Left lung (tissue), 10 donors: ENCODE measurements around the gene SVBP. TPM values are rescaled to one million over a fixed set of nuclear protein-coding genes. Genes with fewer than 3 reads are reported as not detected.

Experiments
- ATAC-seq: fragments of 200-7000 bp; cut with Tn5 transposase; one replicate; pipeline ENCODE4 v1.9.1; 2020; ENCODE audit warnings: moderate library complexity
- DNase-seq, 4 donors: peaks; one replicate each; pipeline ENCODE4 v3.0.0-alpha.2; 2013 to 2020
- H3K27ac ChIP-seq, 2 donors: fragments of 200-600 bp; sonication (generic) in 1 of 2; one replicate each; pipeline versions ENCODE4 v1.5.0 to v1.8.0; 2020 to 2021
- H3K27me3 ChIP-seq, 2 donors: fragments of 200-600 bp; sonication (generic) in 1 of 2; one replicate each; pipeline versions ENCODE4 v1.5.0 to v1.8.0; 2020 to 2021
- H3K36me3 ChIP-seq, 2 donors: fragments of 200-600 bp; sonication (generic) in 1 of 2; one replicate each; pipeline versions ENCODE4 v1.5.0 to v1.8.0; 2020 to 2021
- H3K4me1 ChIP-seq, 2 donors: fragments of 200-600 bp; one replicate each; pipeline ENCODE4 v1.8.0; 2021
- H3K4me3 ChIP-seq, 2 donors: fragments of 200-600 bp; sonication (generic) in 1 of 2; one replicate each; pipeline versions ENCODE4 v1.5.0 to v1.8.0; 2020 to 2021; ENCODE audit warnings: mild to moderate bottlenecking in 1 of 2
- H3K9me3 ChIP-seq, 2 donors: fragments of 200-600 bp; sonication (generic) in 1 of 2; one replicate each; pipeline versions ENCODE4 v1.5.0 to v1.8.0; 2020 to 2021
- CTCF ChIP-seq, 2 donors: fragments of 200-600 bp; sonication (generic) in 1 of 2; IDR thresholded peaks; one replicate each; pipeline versions ENCODE4 v1.5.0 to v1.8.0; 2021; ENCODE audit warnings: antibody characterized with exemption in 2 of 2
- intact Hi-C, 2 donors: fragments of 100-400 bp; cut with DNase I; formaldehyde crosslinking; loops; one replicate each; pipeline versions ENCODE4 v1.11.2 to v1.14.2; 2022
- polyA plus RNA-seq, 6 donors: library from polyadenylated mRNA; unstranded; fragments of 120-200 nt; gene quantifications; one replicate each; pipeline ENCODE4 v1.2.1, GENCODE V29; 2013; ENCODE audit not compliant: insufficient read length in 6 of 6
- total RNA-seq, 2 donors: library from RNA; stranded (reverse); fragmentation: NEBNext Ultra II Directional; extraction: Animal tissue kit (Norgen Biotek cat#: 25700); gene quantifications; one replicate each; pipeline ENCODE4 v1.2.1, GENCODE V29; 2021
- donor health status: DM: no; HTN: yes; CAD: no.
- donor health status: DM: no; HTN: no; CAD: no.

SVBP gene
- total and polyA plus RNA-seq, 8 donors: 15.7 to 72.2 (median 67.7) TPM

- ATAC-seq (no peak), DNase-seq (no peak)
- TF ChIP-seq CTCF (IDR thresholded peaks at IDR 0.05): no peak
- Histone ChIP-seq H3K27ac (no peak overlapping the region), H3K36me3 (peaks cover 0 to 22% of the 10 kb centered on the region in 2 donors), H3K27me3 (no peaks in the 10 kb centered on the region), H3K9me3 (no peaks in the 10 kb centered on the region), H3K4me1 (peaks cover 0 to 13% of the 10 kb centered on the region in 2 donors), H3K4me3 (no peak overlapping the region)
- intact Hi-C loops: no loop called here
These were observed 17.6 kb upstream of the SVBP start for GRCh38 chr1:42834803-42835202.

GRCh38 chr1:42833981-42834380 lies 16.8 kb upstream of the SVBP start:
- Histone ChIP-seq H3K27ac (no peak overlapping the region), H3K4me1 (peaks cover 0 to 13% of the 10 kb centered on the region in 2 donors), H3K27me3 (no peaks in the 10 kb centered on the region), H3K36me3 (peaks cover 0 to 22% of the 10 kb centered on the region in 2 donors), H3K9me3 (no peaks in the 10 kb centered on the region), H3K4me3 (no peak overlapping the region)
- ATAC-seq (peak; percentile 48), DNase-seq (no peak)
- TF ChIP-seq CTCF (IDR thresholded peaks at IDR 0.05): no peak
- intact Hi-C loops: no loop called here

GRCh38 chr1:42832641-42833240 lies 15.5 kb upstream of the SVBP start:
- H3K27me3 ChIP-seq: no peaks in the 10 kb centered on the region

GRCh38 chr1:42831273-42831672 lies 14.1 kb upstream of the SVBP start:
- DNase-seq: no peak
- H3K27me3 ChIP-seq: no peaks in the 10 kb centered on the region
- no peak for ATAC-seq
- H3K4me3 ChIP-seq: no peak overlapping the region
- no peaks in the 10 kb centered on the region for H3K9me3 ChIP-seq
- no peak overlapping the region for H3K27ac ChIP-seq
- peaks cover 0 to 22% of the 10 kb centered on the region in 2 donors for H3K36me3 ChIP-seq
- H3K4me1 ChIP-seq: no peaks in the 10 kb centered on the region
- no peak for TF ChIP-seq CTCF (IDR thresholded peaks at IDR 0.05)
- intact Hi-C loops: no loop called here

More at GRCh38 chr1:42832641-42833240, 15.5 kb upstream of the SVBP start:
- Histone ChIP-seq H3K27ac (no peak overlapping the region), H3K9me3 (no peaks in the 10 kb centered on the region), H3K4me3 (no peak overlapping the region), H3K4me1 (peaks cover 0 to 4% of the 10 kb centered on the region in 2 donors), H3K36me3 (peaks cover 0 to 28% of the 10 kb centered on the region in 2 donors)
- DNase-seq (no peak), ATAC-seq (no peak)
- intact Hi-C loops: no loop called here
- TF ChIP-seq CTCF (IDR thresholded peaks at IDR 0.05): no peak

GRCh38 chr1:42830631-42831030 lies 13.4 kb upstream of the SVBP start:
- Histone ChIP-seq H3K4me1 (no peaks in the 10 kb centered on the region), H3K4me3 (no peak overlapping the region), H3K9me3 (no peaks in the 10 kb centered on the region), H3K27me3 (no peaks in the 10 kb centered on the region), H3K36me3 (peaks cover 0 to 22% of the 10 kb centered on the region in 2 donors), H3K27ac (no peak overlapping the region)
- no peak for TF ChIP-seq CTCF (IDR thresholded peaks at IDR 0.05)
- DNase-seq (no peak), ATAC-seq (no peak)
- intact Hi-C loops: no loop called here
